Left forelimb (tissue), 1 donor: ENCODE measurements around the gene RHOH.

Experiments
- DNase-seq: peaks from one replicate; pipeline ENCODE4 v3.0.0-alpha.2; 2018; ENCODE audit warnings: low spot score

Gene RHOH

GRCh38 chr4:40205259-40206198 is 8.7 kb downstream of the RHOH start:
- no peak for DNase-seq

- DNase-seq = no peak
Observed at GRCh38 chr4:40206426-40206825, 9.6 kb downstream of the RHOH start.

- no peak for DNase-seq
Observed at GRCh38 chr4:40209401-40209800, 12.6 kb downstream of the RHOH start.

GRCh38 chr4:40210776-40211175 is 13.9 kb downstream of the RHOH start:
- no peak for DNase-seq

- DNase-seq = no peak
Observed at GRCh38 chr4:40211224-40212185, 14.7 kb downstream of the RHOH start.

- no peak for DNase-seq
Observed at GRCh38 chr4:40212674-40213527, 16.1 kb downstream of the RHOH start.

- no peak for DNase-seq
Observed at GRCh38 chr4:40214038-40214437, 17.2 kb downstream of the RHOH start.

- no peak for DNase-seq
Observed at GRCh38 chr4:40214661-40215418, 18.0 kb downstream of the RHOH start.

- DNase-seq = no peak
Observed at GRCh38 chr4:40216622-40217366, 20.0 kb downstream of the RHOH start.

- DNase-seq = no peak
Observed at GRCh38 chr4:40221744-40222143, 24.9 kb downstream of the RHOH start.

- DNase-seq = no peak
Observed at GRCh38 chr4:40223343-40223742, 26.5 kb downstream of the RHOH start.

- no peak for DNase-seq
Observed at GRCh38 chr4:40224432-40224831, 27.6 kb downstream of the RHOH start.

- DNase-seq = no peak
Observed at GRCh38 chr4:40225497-40225896, 28.7 kb downstream of the RHOH start.

GRCh38 chr4:40227284-40227683 is 30.5 kb downstream of the RHOH start:
- DNase-seq = no peak

GRCh38 chr4:40228497-40229365 is 31.9 kb downstream of the RHOH start:
- no peak for DNase-seq

- no peak for DNase-seq
Observed at GRCh38 chr4:40231316-40231863, 34.6 kb downstream of the RHOH start.

- DNase-seq = no peak
Observed at GRCh38 chr4:40232610-40233009, 35.8 kb downstream of the RHOH start.

- DNase-seq = no peak
Observed at GRCh38 chr4:40233227-40233626, 36.4 kb downstream of the RHOH start.

- no peak for DNase-seq
Observed at GRCh38 chr4:40234519-40235039, 37.7 kb downstream of the RHOH start.
